ENCODE results near the gene RFTN2.
"Not testable (repeated sequence)": the region's sequence is repeated elsewhere in the genome, so short reads cannot be mapped to it uniquely, and the experiment has no call there.

DNA sequence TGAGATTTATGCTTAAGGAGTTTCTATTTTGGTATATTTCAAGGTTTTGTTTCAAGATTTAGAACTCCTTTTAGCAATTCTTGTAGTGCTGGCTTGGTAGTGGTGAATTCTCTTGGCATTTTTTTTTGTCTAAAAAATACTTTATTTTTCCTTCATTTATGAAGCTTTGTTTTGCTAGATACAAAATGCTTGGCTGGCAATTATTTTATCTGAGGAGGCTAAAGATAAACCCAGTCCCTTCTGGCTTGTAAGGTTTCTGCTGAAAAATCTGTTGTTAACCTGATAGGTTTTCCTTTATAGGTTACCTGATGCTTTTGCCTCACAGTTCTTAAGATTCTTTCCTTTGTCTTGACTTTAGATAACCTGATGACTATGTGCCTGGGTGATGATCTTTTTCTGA, 24.3 kb upstream of the RFTN2 start:
- TF ChIP-seq POLR2A (IDR thresholded peaks at IDR 0.05; ENCODE audit: low read depth); EP300 (IDR thresholded peaks at IDR 0.05): not testable (repeated sequence)
- TF ChIP-seq, protein P1, sequence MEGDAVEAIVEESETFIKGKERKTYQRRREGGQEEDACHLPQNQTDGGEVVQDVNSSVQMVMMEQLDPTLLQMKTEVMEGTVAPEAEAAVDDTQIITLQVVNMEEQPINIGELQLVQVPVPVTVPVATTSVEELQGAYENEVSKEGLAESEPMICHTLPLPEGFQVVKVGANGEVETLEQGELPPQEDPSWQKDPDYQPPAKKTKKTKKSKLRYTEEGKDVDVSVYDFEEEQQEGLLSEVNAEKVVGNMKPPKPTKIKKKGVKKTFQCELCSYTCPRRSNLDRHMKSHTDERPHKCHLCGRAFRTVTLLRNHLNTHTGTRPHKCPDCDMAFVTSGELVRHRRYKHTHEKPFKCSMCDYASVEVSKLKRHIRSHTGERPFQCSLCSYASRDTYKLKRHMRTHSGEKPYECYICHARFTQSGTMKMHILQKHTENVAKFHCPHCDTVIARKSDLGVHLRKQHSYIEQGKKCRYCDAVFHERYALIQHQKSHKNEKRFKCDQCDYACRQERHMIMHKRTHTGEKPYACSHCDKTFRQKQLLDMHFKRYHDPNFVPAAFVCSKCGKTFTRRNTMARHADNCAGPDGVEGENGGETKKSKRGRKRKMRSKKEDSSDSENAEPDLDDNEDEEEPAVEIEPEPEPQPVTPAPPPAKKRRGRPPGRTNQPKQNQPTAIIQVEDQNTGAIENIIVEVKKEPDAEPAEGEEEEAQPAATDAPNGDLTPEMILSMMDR (IDR thresholded peaks at IDR 0.05), result not testable (repeated sequence)

Measured in esophagus muscularis mucosa (tissue), 4 donors.